HG03469 (cell line): ENCODE data around the gene DNAH11.

Experiments used
- ATAC-seq: cut with Tn5 transposase; IDR thresholded peaks from one replicate; pipeline ENCODE4 v1.9.1; 2021; ENCODE audit warnings: mild to moderate bottlenecking, moderate library complexity, moderate number of reproducible peaks; ENCODE audit not compliant: unreplicated experiment

DNAH11 gene

DNA sequence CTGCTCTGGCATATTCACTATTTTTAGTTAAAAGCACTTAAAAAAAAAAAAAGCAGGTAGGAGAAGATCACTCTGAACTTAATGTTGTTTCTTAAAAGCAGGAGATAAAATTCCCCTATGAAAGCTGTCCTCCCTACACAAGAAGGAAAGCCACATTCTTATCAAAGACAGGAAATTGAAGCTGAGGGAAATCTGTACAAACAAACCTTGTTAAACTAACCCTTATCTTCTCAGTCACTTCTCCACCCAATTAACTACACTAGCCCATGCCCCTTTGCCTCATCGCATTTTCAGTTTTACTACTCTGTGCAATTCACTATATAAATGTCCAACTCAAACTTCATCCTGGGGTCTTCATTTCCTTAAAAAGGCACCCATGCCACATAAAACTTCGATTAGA is 405.5 kb downstream of the DNAH11 start:
- no peak for ATAC-seq

DNA sequence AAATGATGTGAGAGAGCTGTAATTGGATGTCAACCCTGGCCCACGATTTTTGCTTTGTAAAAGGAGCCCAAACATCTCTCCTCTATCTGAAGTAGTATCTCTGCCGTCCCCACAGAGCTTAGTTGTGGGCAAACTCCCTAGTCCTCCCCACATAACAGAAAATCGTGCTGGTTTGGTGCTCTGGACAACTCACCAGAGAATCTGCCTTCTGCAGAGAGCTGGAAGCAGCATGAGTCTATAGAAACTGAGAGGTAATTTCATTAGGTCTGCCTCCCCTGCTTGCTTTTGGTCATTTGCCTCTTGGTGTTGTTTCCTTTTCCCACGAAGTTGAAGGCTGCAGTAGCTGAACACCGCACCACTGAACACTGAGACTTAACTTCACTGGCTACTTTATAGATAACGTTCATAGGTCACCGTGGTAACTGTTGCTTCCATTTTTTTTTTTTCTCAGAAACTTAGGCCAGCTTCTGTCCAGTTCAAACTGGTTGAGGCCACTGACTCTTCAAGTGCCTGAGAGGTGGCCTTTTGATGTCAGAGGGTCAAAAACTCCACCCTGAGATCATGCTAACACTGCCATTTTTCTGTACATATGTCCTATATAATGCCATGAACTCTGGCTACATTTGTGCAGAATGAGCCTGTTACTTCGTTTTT is 406.2 kb downstream of the DNAH11 start:
- no peak for ATAC-seq
